ENCODE measurements around the gene PABPN1L. TPM values are rescaled to one million over a fixed set of nuclear protein-coding genes. Genes with fewer than 3 reads are reported as not detected.

Gene PABPN1L
- total RNA-seq, 1 donor, result not detected

- no peak overlapping the region for H3K4me3 ChIP-seq (ENCODE audit: low read depth, low read length)
- TF ChIP-seq CTCF (IDR thresholded peaks at IDR 0.05; ENCODE audit: insufficient read depth, low read length), result no peak
- no peak for DNase-seq (ENCODE audit: low read depth)
Measured at GRCh38 chr16:88816736-88817535, 49.5 kb downstream of the PABPN1L start.

GRCh38 chr16:88815901-88816589 lies 50.4 kb downstream of the PABPN1L start:
- DNase-seq (ENCODE audit: low read depth), result no peak
- TF ChIP-seq CTCF (IDR thresholded peaks at IDR 0.05; ENCODE audit: insufficient read depth, low read length), result peak; percentile 74
- H3K4me3 ChIP-seq (ENCODE audit: low read depth, low read length), result no peak overlapping the region

DNA sequence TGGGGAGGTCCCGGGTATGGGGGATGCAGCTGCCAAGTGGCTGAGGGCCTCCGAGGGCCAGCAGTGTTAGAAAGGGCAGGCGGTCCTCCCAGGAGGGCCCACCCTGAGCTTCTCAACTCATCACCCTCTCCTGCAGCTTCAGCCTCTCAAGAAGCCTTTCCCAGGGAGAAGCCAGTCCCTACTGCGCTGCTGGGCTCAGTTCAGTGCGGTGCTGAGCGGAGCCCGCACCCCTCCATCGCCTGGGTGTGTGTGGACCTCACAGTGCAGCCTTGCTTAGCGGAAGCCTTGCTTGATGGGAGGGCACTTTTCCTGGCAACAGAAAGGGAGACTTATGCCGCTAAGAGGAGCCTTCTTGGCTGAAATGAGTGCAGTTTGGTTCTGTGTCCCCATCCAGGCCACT lies 51.2 kb downstream of the PABPN1L start:
- no peak for TF ChIP-seq CTCF (IDR thresholded peaks at IDR 0.05; ENCODE audit: insufficient read depth, low read length)
- no peak for DNase-seq (ENCODE audit: low read depth)
- no peak overlapping the region for H3K4me3 ChIP-seq (ENCODE audit: low read depth, low read length)

DNA sequence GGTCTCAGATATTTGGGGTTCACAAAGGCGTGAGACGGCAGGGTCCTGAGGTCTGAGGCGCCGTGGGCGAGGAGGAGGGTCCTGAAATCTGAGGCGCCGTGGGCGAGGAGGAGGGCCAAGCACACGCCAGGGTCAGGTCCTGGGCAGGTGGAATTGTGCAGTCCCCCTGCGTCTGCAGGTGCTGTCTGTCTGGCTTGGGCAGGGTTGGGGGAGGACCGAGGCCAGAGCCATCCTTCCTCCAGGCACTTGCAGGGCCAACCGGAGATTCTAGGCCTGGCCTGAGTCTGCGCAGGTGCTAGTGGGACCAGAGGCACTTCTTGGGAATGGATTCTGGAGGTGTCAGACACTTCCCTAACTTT lies 52.3 kb downstream of the PABPN1L start:
- no peak for DNase-seq (ENCODE audit: low read depth)
- TF ChIP-seq CTCF (IDR thresholded peaks at IDR 0.05; ENCODE audit: insufficient read depth, low read length), result no peak
- no peak overlapping the region for H3K4me3 ChIP-seq (ENCODE audit: low read depth, low read length)

Other genes starting within 250 kb of the PABPN1L start
- not detected in 2 replicates for gene IL17C, start 228.1 kb downstream of the PABPN1L start, total RNA-seq (ENCODE audit: low replicate concordance)
- 41.5 and 98.0 TPM in 2 replicates for gene CYBA, start 215.6 kb downstream of the PABPN1L start, total RNA-seq (ENCODE audit: low replicate concordance)
- 24.4 and 97.4 TPM in 2 replicates for gene MVD, start 203.6 kb downstream of the PABPN1L start, total RNA-seq (ENCODE audit: low replicate concordance)
- gene SNAI3, start 180.2 kb downstream of the PABPN1L start, total RNA-seq (ENCODE audit: low replicate concordance), result not detected in 2 replicates
- gene RNF166, start 160.3 kb downstream of the PABPN1L start, total RNA-seq (ENCODE audit: low replicate concordance), result 10.2 and 14.1 TPM in 2 replicates
- gene CTU2, start 160.2 kb downstream of the PABPN1L start, total RNA-seq (ENCODE audit: low replicate concordance), result 4.3 and 15.2 TPM in 2 replicates
- gene PIEZO1, start 81.4 kb downstream of the PABPN1L start, total RNA-seq (ENCODE audit: low replicate concordance), result 143 and 150 TPM in 2 replicates
- gene CDT1, start 62.9 kb downstream of the PABPN1L start, total RNA-seq (ENCODE audit: low replicate concordance), result 0.82 and 26.8 TPM in 2 replicates
- 54.0 and 73.8 TPM in 2 replicates for gene APRT, start 54.7 kb downstream of the PABPN1L start, total RNA-seq (ENCODE audit: low replicate concordance)
- 11.6 and 22.5 TPM in 2 replicates for gene GALNS, start 9.7 kb downstream of the PABPN1L start, total RNA-seq (ENCODE audit: low replicate concordance)
- gene TRAPPC2L, start 9.5 kb downstream of the PABPN1L start, total RNA-seq (ENCODE audit: low replicate concordance), result 30.6 and 57.2 TPM in 2 replicates
- not detected in 2 replicates for gene CBFA2T3, start 110.5 kb upstream of the PABPN1L start, total RNA-seq (ENCODE audit: low replicate concordance)
- 9.9 and 17.6 TPM in 2 replicates for gene ACSF3, start 227.2 kb upstream of the PABPN1L start, total RNA-seq (ENCODE audit: low replicate concordance)

Measured in fibroblast of the aortic adventitia (primary cell).